Hindlimb muscle (tissue), 1 donor: ENCODE results near the gene QARS1. TPM values are rescaled to one million over a fixed set of nuclear protein-coding genes. Genes with fewer than 3 reads are reported as not detected.

Experiments used
- DNase-seq: peaks from one replicate; pipeline ENCODE4 v3.0.0-alpha.2; 2013
- polyA plus RNA-seq: library from polyadenylated mRNA; unstranded; fragments of 120-200 nt; gene quantifications from one replicate; pipeline ENCODE4 v1.2.1, GENCODE V29; 2013; ENCODE audit not compliant: insufficient read length

Gene QARS1
- 272 TPM for polyA plus RNA-seq

- peak; percentile 94 for DNase-seq
Observed at GRCh38 chr3:49104427-49105291, at the start of gene QARS1. TSS of gene QARS1 (minus strand) at chr3:49104757. CDS start at chr3:49104733, 24 bp downstream.

GRCh38 chr3:49153349-49153912, 48.9 kb upstream of the QARS1 start:
- no peak for DNase-seq

GRCh38 chr3:49151610-49152009, 47.1 kb upstream of the QARS1 start:
- no peak for DNase-seq

- DNase-seq: no peak
Observed at GRCh38 chr3:49148159-49148558, 43.6 kb upstream of the QARS1 start.

- DNase-seq: no peak
Observed at GRCh38 chr3:49140080-49140479, 35.5 kb upstream of the QARS1 start.

GRCh38 chr3:49135499-49135898, 30.9 kb upstream of the QARS1 start:
- no peak for DNase-seq

GRCh38 chr3:49134471-49135265, 30.1 kb upstream of the QARS1 start:
- DNase-seq: no peak

GRCh38 chr3:49133226-49133951, 28.8 kb upstream of the QARS1 start:
- peak; percentile 89 for DNase-seq

GRCh38 chr3:49132437-49133225, 28.1 kb upstream of the QARS1 start, which contains the start of gene LAMB2:
TSS of gene LAMB2 (minus strand) at chr3:49133050. CDS start at chr3:49132867, 183 bp downstream.
- peak; percentile 84 for DNase-seq

- no peak for DNase-seq
Observed at GRCh38 chr3:49132073-49132436, 27.5 kb upstream of the QARS1 start.

GRCh38 chr3:49131576-49131975, 27.0 kb upstream of the QARS1 start:
- DNase-seq: no peak

- DNase-seq: no peak
Observed at GRCh38 chr3:49131040-49131439, 26.5 kb upstream of the QARS1 start.

- no peak for DNase-seq
Observed at GRCh38 chr3:49124991-49125670, 20.6 kb upstream of the QARS1 start.

GRCh38 chr3:49124203-49124602, 19.6 kb upstream of the QARS1 start:
- DNase-seq: no peak

- DNase-seq: no peak
Observed at GRCh38 chr3:49123687-49124086, 19.1 kb upstream of the QARS1 start.

- no peak for DNase-seq
Observed at GRCh38 chr3:49122886-49123545, 18.5 kb upstream of the QARS1 start.

- DNase-seq: no peak
Observed at GRCh38 chr3:49122451-49122850, 17.9 kb upstream of the QARS1 start.

GRCh38 chr3:49122022-49122421, 17.5 kb upstream of the QARS1 start:
- no peak for DNase-seq

GRCh38 chr3:49121132-49121736, 16.7 kb upstream of the QARS1 start:
- DNase-seq: no peak
